DOHH2 (cell line): ENCODE measurements around the gene CDKL4.

Source experiments
- H3F3A ChIP-seq: fragments of 200-600 bp; sonication (generic), shearing (Covaris generic); 2 replicates; pipeline ENCODE4 v1.6.0; 2016; ENCODE audit warnings: antibody characterized with exemption, mild to moderate bottlenecking; ENCODE audit not compliant: control insufficient read depth, insufficient read depth
- H3K27ac ChIP-seq: fragments of 200-600 bp; sonication (generic); 2 replicates; pipeline ENCODE4 v1.5.1; 2014; ENCODE audit warnings: low read depth, mild to moderate bottlenecking, low read length, moderate library complexity
- H3K27me3 ChIP-seq: fragments of 200-600 bp; sonication (generic); 2 replicates; pipeline ENCODE4 v1.6.1; 2014; ENCODE audit warnings: mild to moderate bottlenecking, low read length, mixed read lengths; ENCODE audit not compliant: control insufficient read depth
- H3K36me3 ChIP-seq: fragments of 200-600 bp; sonication (generic); 2 replicates; pipeline ENCODE4 v1.6.1; 2014; ENCODE audit warnings: mild to moderate bottlenecking, low read length, moderate library complexity, mixed read lengths; ENCODE audit not compliant: control insufficient read depth
- H3K4me1 ChIP-seq: fragments of 200-600 bp; sonication (generic); 2 replicates; pipeline ENCODE4 v1.6.1; 2014; ENCODE audit warnings: mild to moderate bottlenecking, low read length, mixed read lengths; ENCODE audit not compliant: control insufficient read depth
- H3K4me2 ChIP-seq: fragments of 200-600 bp; sonication (generic); 2 replicates; pipeline ENCODE4 v1.6.0; 2014; ENCODE audit warnings: mild to moderate bottlenecking, low read length, moderate library complexity
- H3K4me3 ChIP-seq: fragments of 200-600 bp; sonication (generic); 2 replicates; pipeline ENCODE4 v1.5.1; 2014; ENCODE audit warnings: mild to moderate bottlenecking, low read length, mixed read lengths
- H3K79me2 ChIP-seq: fragments of 200-600 bp; sonication (generic); 2 replicates; pipeline ENCODE4 v1.6.1; 2014; ENCODE audit warnings: mild to moderate bottlenecking, low read length, mixed read lengths; ENCODE audit not compliant: control insufficient read depth
- H3K9me2 ChIP-seq: fragments of 200-600 bp; sonication (generic); replicated peaks from 2 replicates; pipeline ENCODE4 v1.6.1; 2014; ENCODE audit warnings: mild to moderate bottlenecking, low read length, mixed read lengths; ENCODE audit not compliant: control insufficient read depth
- H3K9me3 ChIP-seq: fragments of 200-600 bp; sonication (generic); 2 replicates; pipeline ENCODE4 v1.6.1; 2014; ENCODE audit warnings: antibody characterized with exemption, low read length, mixed read lengths; ENCODE audit not compliant: control insufficient read depth, insufficient read depth
- H4K20me1 ChIP-seq: fragments of 200-600 bp; sonication (generic); 2 replicates; pipeline ENCODE4 v1.6.0; 2014; ENCODE audit warnings: low read depth, mild to moderate bottlenecking, antibody characterized with exemption, low read length, moderate library complexity; ENCODE audit not compliant: control insufficient read depth, insufficient read depth
- EZH2phosphoT487 ChIP-seq: fragments of 200-600 bp; sonication (generic); IDR thresholded peaks from 2 replicates; pipeline ENCODE4 v1.6.1; 2017; ENCODE audit warnings: borderline replicate concordance, mild to moderate bottlenecking, antibody characterized with exemption, low read length, moderate library complexity, mixed read lengths
- TF ChIP-seq, protein P1 (sequence below): fragments of 200-600 bp; sonication (generic); IDR thresholded peaks from one replicate; pipeline ENCODE4 v1.5.1; 2014; ENCODE audit warnings: antibody characterized with exemption, mild to moderate bottlenecking, low read depth, low read length; ENCODE audit not compliant: poor library complexity, severe bottlenecking

The CDKL4 gene

DNA sequence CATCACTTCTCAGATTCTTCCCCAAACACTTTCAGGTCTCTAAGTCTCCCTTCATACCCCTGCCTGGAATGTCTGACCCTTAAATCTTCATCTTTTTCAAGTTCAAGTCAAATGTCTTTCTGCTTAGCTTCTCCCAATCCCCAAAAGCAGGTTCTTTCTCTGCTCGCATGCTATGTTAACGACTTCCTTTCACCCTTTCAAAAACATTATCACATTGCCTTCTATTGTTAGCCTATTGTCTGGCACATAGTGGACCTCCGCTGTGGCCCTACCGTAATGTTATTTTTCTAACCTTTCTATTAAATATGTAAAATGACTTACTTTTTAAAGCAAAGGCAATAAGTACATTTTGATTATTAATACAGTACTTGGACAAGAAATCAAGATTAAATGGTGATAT, 2.2 kb downstream of the CDKL4 start:
- H3K27ac ChIP-seq = no peak overlapping the region
- H3F3A ChIP-seq = 0 out of 2 replicates have a peak, but pooled peaks cover 2% of the 10 kb centered on the region
- no peaks in the 10 kb centered on the region for H3K27me3 ChIP-seq
- no peaks in the 10 kb centered on the region for H3K9me3 ChIP-seq
- no peaks in the 10 kb centered on the region for H3K79me2 ChIP-seq
- H3K4me1 ChIP-seq = peaks cover 4% of the 10 kb centered on the region; the same call in 1 of the 2 replicates
- no peaks in the 10 kb centered on the region for H3K9me2 ChIP-seq
- no peak overlapping the region for H3K4me2 ChIP-seq
- no peaks in the 10 kb centered on the region for H3K36me3 ChIP-seq
- no peaks in the 10 kb centered on the region for H4K20me1 ChIP-seq
- no peak overlapping the region for H3K4me3 ChIP-seq
- no peak for TF ChIP-seq EZH2phosphoT487
- TF ChIP-seq, protein P1, sequence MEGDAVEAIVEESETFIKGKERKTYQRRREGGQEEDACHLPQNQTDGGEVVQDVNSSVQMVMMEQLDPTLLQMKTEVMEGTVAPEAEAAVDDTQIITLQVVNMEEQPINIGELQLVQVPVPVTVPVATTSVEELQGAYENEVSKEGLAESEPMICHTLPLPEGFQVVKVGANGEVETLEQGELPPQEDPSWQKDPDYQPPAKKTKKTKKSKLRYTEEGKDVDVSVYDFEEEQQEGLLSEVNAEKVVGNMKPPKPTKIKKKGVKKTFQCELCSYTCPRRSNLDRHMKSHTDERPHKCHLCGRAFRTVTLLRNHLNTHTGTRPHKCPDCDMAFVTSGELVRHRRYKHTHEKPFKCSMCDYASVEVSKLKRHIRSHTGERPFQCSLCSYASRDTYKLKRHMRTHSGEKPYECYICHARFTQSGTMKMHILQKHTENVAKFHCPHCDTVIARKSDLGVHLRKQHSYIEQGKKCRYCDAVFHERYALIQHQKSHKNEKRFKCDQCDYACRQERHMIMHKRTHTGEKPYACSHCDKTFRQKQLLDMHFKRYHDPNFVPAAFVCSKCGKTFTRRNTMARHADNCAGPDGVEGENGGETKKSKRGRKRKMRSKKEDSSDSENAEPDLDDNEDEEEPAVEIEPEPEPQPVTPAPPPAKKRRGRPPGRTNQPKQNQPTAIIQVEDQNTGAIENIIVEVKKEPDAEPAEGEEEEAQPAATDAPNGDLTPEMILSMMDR = no peak

DNA sequence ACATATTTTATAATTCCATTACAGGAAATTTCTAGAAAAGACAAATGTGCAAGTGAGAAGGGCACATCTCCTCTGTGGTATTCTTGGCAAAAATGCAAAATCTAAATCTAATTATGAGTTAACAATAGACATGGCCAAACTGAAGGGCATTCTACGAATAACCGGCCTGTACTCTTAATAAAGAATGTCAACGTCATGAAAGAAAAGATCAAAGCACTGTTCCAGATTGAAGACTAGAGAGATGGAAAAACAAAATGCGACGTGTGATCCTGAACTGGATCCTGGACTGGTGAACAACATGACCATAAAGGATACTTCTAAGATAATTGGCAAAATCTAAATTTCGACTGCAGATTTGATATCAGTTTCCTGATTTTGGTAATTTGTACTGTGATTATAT, 3.0 kb downstream of the CDKL4 start:
- Histone ChIP-seq H4K20me1 (no peaks in the 10 kb centered on the region), H3K9me2 (no peaks in the 10 kb centered on the region), H3K36me3 (no peaks in the 10 kb centered on the region), H3F3A (0 out of 2 replicates have a peak, but pooled peaks cover 2% of the 10 kb centered on the region), H3K4me2 (no peak overlapping the region), H3K4me3 (no peak overlapping the region), H3K27me3 (no peaks in the 10 kb centered on the region), H3K79me2 (no peaks in the 10 kb centered on the region), H3K27ac (no peak overlapping the region), H3K4me1 (peaks cover 4% of the 10 kb centered on the region; the same call in 1 of the 2 replicates), H3K9me3 (no peaks in the 10 kb centered on the region)
- TF ChIP-seq, protein P1 = no peak
- no peak for TF ChIP-seq EZH2phosphoT487

DNA sequence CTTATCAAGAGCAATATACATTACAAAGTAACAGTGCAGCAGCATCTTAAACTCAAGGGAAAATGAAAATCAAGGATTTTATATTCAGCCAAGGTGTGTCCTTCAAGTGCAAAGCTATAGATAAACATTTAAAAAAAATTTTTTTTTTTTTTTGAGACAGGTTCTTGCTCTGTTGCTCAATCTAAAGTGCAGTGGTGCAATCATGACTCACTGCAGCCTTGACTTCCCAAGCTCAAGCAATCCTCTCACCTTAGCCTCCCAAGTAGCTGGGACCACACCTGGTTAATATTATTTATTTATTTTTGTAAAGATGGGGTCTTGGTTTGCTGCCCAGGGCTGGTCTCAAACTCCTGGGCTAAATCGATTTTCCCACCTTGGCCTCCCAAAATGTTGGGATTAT, 9.0 kb downstream of the CDKL4 start:
- no peaks in the 10 kb centered on the region for H4K20me1 ChIP-seq
- H3K4me2 ChIP-seq = no peak overlapping the region
- H3K4me3 ChIP-seq = no peak overlapping the region
- H3K27ac ChIP-seq = no peak overlapping the region
- no peaks in the 10 kb centered on the region for H3K9me3 ChIP-seq
- H3K9me2 ChIP-seq = no peaks in the 10 kb centered on the region
- H3K27me3 ChIP-seq = no peaks in the 10 kb centered on the region
- TF ChIP-seq, protein P1 = no peak
- TF ChIP-seq EZH2phosphoT487 = no peak
- H3K4me1 ChIP-seq = no peaks in the 10 kb centered on the region
- H3F3A ChIP-seq = no peaks in the 10 kb centered on the region
- no peaks in the 10 kb centered on the region for H3K79me2 ChIP-seq
- H3K36me3 ChIP-seq = no peaks in the 10 kb centered on the region

DNA sequence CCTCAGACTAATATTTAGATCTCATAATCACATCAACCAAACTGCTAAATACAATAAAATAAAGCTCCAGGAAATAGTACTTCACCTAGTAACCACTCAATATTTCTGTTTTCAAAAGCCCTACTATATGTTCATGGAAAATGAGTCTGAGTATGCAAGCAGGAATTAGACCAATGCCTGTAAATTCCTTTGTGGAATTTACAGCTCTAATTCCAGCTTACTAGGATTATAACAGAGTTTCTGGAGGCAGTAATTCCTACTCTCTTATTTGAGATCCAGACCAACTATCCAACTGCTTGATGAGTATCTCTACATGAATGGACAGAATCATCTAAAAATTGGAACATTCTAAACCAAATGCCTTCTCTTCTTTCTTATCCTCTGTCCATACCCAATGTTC, 11.6 kb downstream of the CDKL4 start:
- H3K4me3 ChIP-seq = no peak overlapping the region
- H3K27ac ChIP-seq = no peak overlapping the region
- H3K4me2 ChIP-seq = no peak overlapping the region
- no peaks in the 10 kb centered on the region for H3K27me3 ChIP-seq
- no peaks in the 10 kb centered on the region for H3K9me2 ChIP-seq
- H3K9me3 ChIP-seq = no peaks in the 10 kb centered on the region
- no peaks in the 10 kb centered on the region for H3F3A ChIP-seq
- H3K4me1 ChIP-seq = peaks cover 16% of the 10 kb centered on the region
- no peaks in the 10 kb centered on the region for H3K36me3 ChIP-seq
- TF ChIP-seq, protein P1 = no peak
- TF ChIP-seq EZH2phosphoT487 = no peak
- H3K79me2 ChIP-seq = no peaks in the 10 kb centered on the region
- H4K20me1 ChIP-seq = no peaks in the 10 kb centered on the region
